Kasumi-1 (cell line): ENCODE data around the gene FBXL5.

Experiments
- DNase-seq, 2 experiments: peaks; one replicate each; lab custom pipeline; 2025; lab: John Stamatoyannopoulos, UW

The FBXL5 gene

DNA sequence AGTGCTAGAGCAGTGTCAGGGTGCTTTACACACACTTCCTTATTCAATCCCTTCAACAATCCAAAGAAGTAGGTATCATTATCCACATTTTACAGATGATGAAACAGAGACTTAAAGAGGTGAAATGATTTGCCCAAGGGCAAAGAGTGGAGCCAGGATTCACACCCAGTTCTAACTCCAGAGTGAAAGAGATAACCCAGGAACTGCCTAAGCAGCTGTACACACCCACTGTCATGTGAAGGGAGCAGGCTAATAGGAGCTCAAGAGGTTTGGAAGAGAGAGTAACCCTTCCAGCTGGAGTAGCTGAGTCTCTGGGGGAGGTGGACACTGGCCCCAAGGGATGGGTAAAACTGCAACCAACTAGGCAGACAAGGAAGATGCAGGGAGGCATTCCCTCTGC is 92.5 kb downstream of the FBXL5 start:
- DNase-seq: no peak

DNA sequence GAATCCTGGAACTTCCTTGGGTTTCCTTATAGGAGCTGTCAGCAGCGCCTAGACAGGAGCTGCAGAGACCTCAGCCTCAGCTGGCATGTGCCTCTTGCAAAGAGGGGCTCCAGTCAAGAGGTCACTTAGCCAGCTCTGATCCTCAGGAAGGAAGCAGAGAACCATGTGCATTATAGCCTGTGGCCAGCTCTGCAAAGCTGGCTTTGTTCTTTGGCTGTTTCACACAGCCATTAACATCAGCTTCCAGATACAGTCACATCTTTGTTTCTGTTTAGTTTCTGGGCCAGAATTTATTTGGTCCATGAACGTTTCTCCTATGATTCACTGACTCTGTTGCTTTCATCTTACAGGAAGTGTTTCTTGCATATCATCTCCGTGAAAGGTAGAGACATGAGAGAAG is 93.0 kb downstream of the FBXL5 start:
- no peak for DNase-seq

DNA sequence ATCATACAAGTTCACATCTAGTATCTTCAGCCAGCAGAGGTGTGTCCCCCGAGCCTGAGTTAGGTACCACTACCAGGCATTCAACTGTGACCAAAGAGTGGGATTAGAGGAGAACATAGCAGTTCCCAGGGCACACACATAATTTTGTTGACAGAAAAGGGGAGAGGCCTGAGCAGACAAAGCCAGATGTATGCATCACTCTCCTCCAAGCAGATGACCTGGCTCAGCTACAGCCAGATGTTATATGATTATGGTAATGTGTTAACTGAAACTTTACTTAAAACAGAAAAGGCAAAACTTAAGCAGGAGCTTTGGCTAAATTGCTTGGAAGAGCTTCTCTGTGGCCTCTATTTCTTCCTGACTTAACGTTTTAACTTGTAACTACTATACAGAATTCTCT is 96.6 kb downstream of the FBXL5 start:
- no peak for DNase-seq

DNA sequence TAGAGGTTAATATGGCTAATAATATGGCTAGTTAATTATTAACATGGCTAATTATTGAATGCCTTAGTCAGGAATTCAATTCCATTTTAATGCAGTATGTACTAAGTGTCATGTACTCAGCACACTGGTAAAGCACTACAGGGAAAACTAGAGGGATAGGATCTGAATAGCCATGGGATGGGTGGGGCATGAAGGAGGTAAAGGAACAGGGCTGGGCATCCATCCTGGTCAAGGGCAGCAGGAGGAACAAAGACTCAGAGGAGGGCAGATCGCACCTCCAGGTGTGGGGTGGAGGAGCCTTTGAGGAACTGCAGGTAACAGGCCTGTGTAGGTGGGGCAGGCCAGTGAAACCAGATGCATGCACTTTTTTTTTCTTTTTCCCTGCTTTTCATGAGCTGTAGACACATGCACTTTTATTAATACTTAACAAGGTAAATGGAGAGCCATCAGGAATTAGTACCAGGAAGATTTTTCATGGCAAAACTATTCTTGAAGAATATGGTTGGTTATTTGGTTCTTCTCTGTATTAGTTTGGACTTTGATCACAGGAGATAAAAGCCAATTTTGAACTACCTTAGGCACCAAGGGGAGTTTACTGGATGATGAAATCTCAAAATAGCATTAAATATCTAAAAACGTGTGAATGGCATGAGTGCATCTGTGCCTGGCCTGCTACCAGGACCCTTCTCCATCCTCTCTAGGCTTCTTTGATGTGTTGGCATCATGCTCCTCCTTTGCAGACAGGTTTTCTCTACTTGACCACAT is 97.2 kb downstream of the FBXL5 start:
- DNase-seq: no peak

DNA sequence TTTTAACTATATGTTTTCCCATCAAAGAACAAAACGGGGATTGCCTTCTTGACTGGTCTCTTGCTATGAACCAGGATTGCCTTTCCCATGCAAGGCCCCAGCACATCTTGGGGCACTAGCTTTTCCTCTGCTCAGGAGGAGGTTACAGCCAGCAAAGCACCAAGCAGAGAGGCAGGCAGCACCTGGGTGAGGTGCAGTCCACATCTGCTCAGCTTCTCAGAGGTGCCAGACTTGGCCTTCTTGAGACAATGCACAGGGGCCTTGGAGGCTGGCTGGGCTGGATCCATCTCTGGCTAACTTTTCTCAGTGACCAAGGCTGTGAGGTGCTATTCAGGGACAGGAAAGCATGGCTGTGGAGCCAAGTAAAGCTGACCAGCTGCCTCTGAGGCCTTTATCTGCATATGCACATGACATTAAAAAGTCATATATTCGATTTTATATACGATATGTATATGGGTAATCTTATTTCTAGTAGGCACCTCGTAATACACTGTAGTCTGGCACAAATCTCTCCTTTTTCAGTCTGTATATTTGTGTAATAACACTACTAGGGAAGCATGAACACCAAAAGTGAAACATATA is 98.6 kb downstream of the FBXL5 start:
- DNase-seq: no peak
